Measurements from ENCODE around the gene ADGRA3. TPM values are rescaled to one million over a fixed set of nuclear protein-coding genes. Genes with fewer than 3 reads are reported as not detected.

The ADGRA3 gene
- 0.14 TPM for polyA plus RNA-seq

- Mint-ChIP-seq H3K4me1 (peaks cover 0 to 6% (median 5%) of the 10 kb centered on the region in 3 donors), H3K36me3 (no peaks in the 10 kb centered on the region), H3K9me3 (peaks cover 3 to 5% (median 3%) of the 10 kb centered on the region in 3 donors), H3K27ac (no peak within 1 kb of the TSS), H3K4me3 (peak within 1 kb of the TSS; percentile 62 to 91 (median 76)), H3K27me3 (peaks cover 24% of the 10 kb centered on the region)
Observed at GRCh38 chr4:22515888-22516541, at the start of gene ADGRA3. TSS of gene ADGRA3 (minus strand) at chr4:22516066. CDS start at chr4:22515784, 282 bp downstream.

- Mint-ChIP-seq H3K4me1 (no peaks in the 10 kb centered on the region), H3K27me3 (no peaks in the 10 kb centered on the region), H3K9me3 (peaks cover 2 to 6% (median 5%) of the 10 kb centered on the region in 3 donors), H3K27ac (no peak overlapping the region), H3K4me3 (no peak overlapping the region), H3K36me3 (no peaks in the 10 kb centered on the region)
Observed at GRCh38 chr4:22556495-22556894, 40.6 kb upstream of the ADGRA3 start.

GRCh38 chr4:22554670-22555069 lies 38.8 kb upstream of the ADGRA3 start:
- H3K9me3 Mint-ChIP-seq = peaks cover 4 to 6% (median 5%) of the 10 kb centered on the region in 3 donors
- no peaks in the 10 kb centered on the region for H3K36me3 Mint-ChIP-seq
- H3K27me3 Mint-ChIP-seq = no peaks in the 10 kb centered on the region
- no peaks in the 10 kb centered on the region for H3K4me1 Mint-ChIP-seq
- no peak overlapping the region for H3K27ac Mint-ChIP-seq
- H3K4me3 Mint-ChIP-seq = no peak overlapping the region

- no peak overlapping the region for H3K27ac Mint-ChIP-seq
- no peak overlapping the region for H3K4me3 Mint-ChIP-seq
- no peaks in the 10 kb centered on the region for H3K4me1 Mint-ChIP-seq
- peaks cover 2 to 6% (median 4%) of the 10 kb centered on the region in 3 donors for H3K9me3 Mint-ChIP-seq
- no peaks in the 10 kb centered on the region for H3K36me3 Mint-ChIP-seq
- no peaks in the 10 kb centered on the region for H3K27me3 Mint-ChIP-seq
Observed at GRCh38 chr4:22553560-22553959, 37.7 kb upstream of the ADGRA3 start.

GRCh38 chr4:22552812-22553211 lies 36.9 kb upstream of the ADGRA3 start:
- no peaks in the 10 kb centered on the region for H3K36me3 Mint-ChIP-seq
- peaks cover 0 to 6% (median 4%) of the 10 kb centered on the region in 3 donors for H3K9me3 Mint-ChIP-seq
- no peaks in the 10 kb centered on the region for H3K4me1 Mint-ChIP-seq
- no peak overlapping the region for H3K4me3 Mint-ChIP-seq
- no peaks in the 10 kb centered on the region for H3K27me3 Mint-ChIP-seq
- H3K27ac Mint-ChIP-seq = no peak overlapping the region

- Mint-ChIP-seq H3K27me3 (no peaks in the 10 kb centered on the region), H3K4me1 (no peaks in the 10 kb centered on the region), H3K9me3 (peaks cover 0 to 14% (median 7%) of the 10 kb centered on the region in 3 donors), H3K27ac (no peak overlapping the region), H3K36me3 (no peaks in the 10 kb centered on the region), H3K4me3 (no peak overlapping the region)
Observed at GRCh38 chr4:22551550-22551949, 35.7 kb upstream of the ADGRA3 start.

- H3K27me3 Mint-ChIP-seq = no peaks in the 10 kb centered on the region
- no peaks in the 10 kb centered on the region for H3K4me1 Mint-ChIP-seq
- H3K9me3 Mint-ChIP-seq = peaks cover 6 to 19% (median 13%) of the 10 kb centered on the region in 3 donors
- H3K36me3 Mint-ChIP-seq = no peaks in the 10 kb centered on the region
- H3K27ac Mint-ChIP-seq = no peak overlapping the region
- H3K4me3 Mint-ChIP-seq = no peak overlapping the region
Observed at GRCh38 chr4:22546299-22546698, 30.4 kb upstream of the ADGRA3 start.

- H3K4me1 Mint-ChIP-seq = no peaks in the 10 kb centered on the region
- no peaks in the 10 kb centered on the region for H3K36me3 Mint-ChIP-seq
- H3K4me3 Mint-ChIP-seq = no peak overlapping the region
- peaks cover 5 to 17% (median 13%) of the 10 kb centered on the region in 3 donors for H3K9me3 Mint-ChIP-seq
- H3K27ac Mint-ChIP-seq = no peak overlapping the region
- H3K27me3 Mint-ChIP-seq = peaks cover 4% of the 10 kb centered on the region
Observed at GRCh38 chr4:22539251-22539650, 23.4 kb upstream of the ADGRA3 start.

GRCh38 chr4:22537864-22538263 lies 22.0 kb upstream of the ADGRA3 start:
- Mint-ChIP-seq H3K36me3 (no peaks in the 10 kb centered on the region), H3K27ac (no peak overlapping the region), H3K27me3 (peaks cover 4% of the 10 kb centered on the region), H3K9me3 (peaks cover 7 to 18% (median 14%) of the 10 kb centered on the region in 3 donors), H3K4me1 (no peaks in the 10 kb centered on the region), H3K4me3 (no peak overlapping the region)

GRCh38 chr4:22534374-22534773 lies 18.5 kb upstream of the ADGRA3 start:
- Mint-ChIP-seq H3K27ac (no peak overlapping the region), H3K4me1 (no peaks in the 10 kb centered on the region)

GRCh38 chr4:22532896-22533295 lies 17.0 kb upstream of the ADGRA3 start:
- peaks cover 6 to 18% (median 7%) of the 10 kb centered on the region in 3 donors for H3K9me3 Mint-ChIP-seq
- no peak overlapping the region for H3K4me3 Mint-ChIP-seq
- H3K4me1 Mint-ChIP-seq = no peaks in the 10 kb centered on the region
- no peaks in the 10 kb centered on the region for H3K36me3 Mint-ChIP-seq
- H3K27ac Mint-ChIP-seq = no peak overlapping the region
- no peaks in the 10 kb centered on the region for H3K27me3 Mint-ChIP-seq

More at GRCh38 chr4:22534374-22534773, 18.5 kb upstream of the ADGRA3 start:
- H3K9me3 Mint-ChIP-seq = peaks cover 8 to 18% (median 11%) of the 10 kb centered on the region in 3 donors
- H3K27me3 Mint-ChIP-seq = no peaks in the 10 kb centered on the region
- no peaks in the 10 kb centered on the region for H3K36me3 Mint-ChIP-seq
- no peak overlapping the region for H3K4me3 Mint-ChIP-seq

- Mint-ChIP-seq H3K27ac (no peak overlapping the region), H3K4me3 (no peak overlapping the region), H3K36me3 (no peaks in the 10 kb centered on the region), H3K9me3 (peaks cover 5 to 18% (median 6%) of the 10 kb centered on the region in 3 donors), H3K4me1 (peaks cover 0 to 1% (median 0%) of the 10 kb centered on the region in 3 donors), H3K27me3 (no peaks in the 10 kb centered on the region)
Observed at GRCh38 chr4:22532117-22532516, 16.3 kb upstream of the ADGRA3 start.

GRCh38 chr4:22531311-22532019 lies 15.6 kb upstream of the ADGRA3 start:
- no peak overlapping the region for H3K27ac Mint-ChIP-seq
- peaks cover 5 to 18% (median 6%) of the 10 kb centered on the region in 3 donors for H3K9me3 Mint-ChIP-seq
- peaks cover 0 to 1% (median 0%) of the 10 kb centered on the region in 3 donors for H3K4me1 Mint-ChIP-seq
- no peak overlapping the region for H3K4me3 Mint-ChIP-seq
- H3K27me3 Mint-ChIP-seq = no peaks in the 10 kb centered on the region
- H3K36me3 Mint-ChIP-seq = no peaks in the 10 kb centered on the region

GRCh38 chr4:22524895-22525294 lies 9.0 kb upstream of the ADGRA3 start:
- H3K36me3 Mint-ChIP-seq = no peaks in the 10 kb centered on the region
- H3K27ac Mint-ChIP-seq = no peak overlapping the region
- peaks cover 0 to 1% (median 0%) of the 10 kb centered on the region in 3 donors for H3K4me1 Mint-ChIP-seq
- peaks cover 0 to 7% (median 0%) of the 10 kb centered on the region in 3 donors for H3K9me3 Mint-ChIP-seq
- no peaks in the 10 kb centered on the region for H3K27me3 Mint-ChIP-seq
- no peak overlapping the region for H3K4me3 Mint-ChIP-seq

GRCh38 chr4:22522706-22523501 lies 7.0 kb upstream of the ADGRA3 start:
- Mint-ChIP-seq H3K27me3 (peaks cover 1% of the 10 kb centered on the region), H3K27ac (no peak overlapping the region), H3K4me3 (no peak overlapping the region), H3K9me3 (peaks cover 0 to 7% (median 0%) of the 10 kb centered on the region in 3 donors), H3K36me3 (no peaks in the 10 kb centered on the region), H3K4me1 (peaks cover 0 to 1% (median 0%) of the 10 kb centered on the region in 3 donors)
